ENCODE results near the gene PLK3. TPM values are rescaled to one million over a fixed set of nuclear protein-coding genes. Genes with fewer than 3 reads are reported as not detected.

Gene PLK3
- total RNA-seq = 13.1 TPM

DNA sequence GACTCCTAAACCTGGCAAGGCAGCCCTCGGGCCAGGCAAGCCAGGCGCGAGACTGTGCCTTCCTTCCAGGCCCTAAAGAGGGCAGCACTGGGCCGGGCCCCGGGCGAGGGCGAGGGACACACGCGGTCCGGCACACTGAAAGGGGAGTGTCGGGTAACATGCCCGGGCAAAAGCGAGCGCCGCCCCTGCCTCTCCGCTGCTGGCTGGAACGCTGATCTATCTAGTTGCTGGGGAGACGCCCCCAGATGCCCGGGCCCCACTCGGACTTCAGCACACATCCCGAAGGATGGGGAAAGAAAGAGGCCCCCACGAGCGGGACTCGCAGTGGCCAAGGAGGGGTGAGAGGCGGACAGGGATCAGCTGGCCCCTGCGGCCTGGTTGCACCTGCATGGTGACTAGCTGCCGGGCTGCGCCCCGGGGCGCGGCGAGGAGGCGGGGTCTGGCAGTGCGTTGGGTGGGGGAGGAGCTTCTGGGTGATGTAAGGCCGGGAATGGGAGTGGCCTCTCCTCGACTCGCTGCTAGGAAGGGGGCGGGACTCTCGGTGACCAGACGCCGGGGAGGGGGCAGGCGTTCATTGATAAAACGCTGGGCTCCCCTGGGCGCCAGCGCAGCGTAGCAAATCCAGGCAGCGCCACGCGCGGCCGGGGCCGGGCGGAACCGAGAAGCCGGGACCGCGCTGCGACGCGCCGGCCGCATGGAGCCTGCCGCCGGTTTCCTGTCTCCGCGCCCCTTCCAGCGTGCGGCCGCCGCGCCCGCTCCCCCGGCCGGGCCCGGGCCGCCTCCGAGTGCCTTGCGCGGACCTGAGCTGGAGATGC is at the start of gene PLK3:
Gene PLK3 (plus strand): TSS at position 608 of the 815 bp plus-strand sequence. CDS start 87 bp downstream, at position 695.

GRCh38 chr1:44775078-44775929 is 24.9 kb upstream of the PLK3 start, which contains the start of gene RPS8:
TSS of gene RPS8 (plus strand) at chr1:44775540. CDS start at chr1:44775597, 57 bp downstream.

GRCh38 chr1:44788120-44788860 is 11.9 kb upstream of the PLK3 start, which contains the start of gene BEST4:
TSS of gene BEST4 (minus strand) at chr1:44788170. CDS start at chr1:44787705, 465 bp downstream.

DNA sequence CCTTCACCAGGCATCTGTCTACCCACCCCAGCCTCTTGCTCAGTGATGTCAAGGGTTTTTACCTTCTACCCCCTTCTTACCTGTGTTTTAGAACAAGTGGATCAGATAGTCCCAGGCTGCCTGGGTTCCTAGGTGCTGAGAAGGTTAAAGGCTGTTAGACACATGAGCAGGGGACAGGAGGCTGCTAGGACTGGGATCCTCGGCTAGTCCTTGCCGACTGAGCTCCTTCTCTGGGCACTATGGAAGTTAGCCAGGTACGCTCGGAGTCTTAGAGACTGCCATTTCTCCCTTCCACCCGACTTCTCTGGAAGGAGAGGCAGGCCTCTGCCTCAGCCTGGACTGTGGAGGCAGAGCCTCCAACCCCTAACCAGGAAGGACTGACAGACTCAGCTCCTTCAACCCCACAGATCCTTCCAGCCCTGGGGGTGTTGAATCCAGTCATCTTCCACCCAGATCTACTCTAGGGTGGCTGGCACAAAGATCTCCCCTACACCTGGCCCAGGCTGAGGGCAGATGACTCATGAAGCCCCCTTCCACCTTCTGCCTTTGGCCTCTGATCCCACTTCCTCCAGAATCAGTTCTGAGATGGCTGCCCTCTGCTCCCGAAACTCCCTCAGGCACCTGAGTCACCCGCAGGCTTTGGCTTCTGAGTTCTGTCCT is 6.7 kb downstream of the PLK3 start, which contains the start of gene DYNLT4:
Gene DYNLT4 (minus strand): TSS at position 648 of the 660 bp plus-strand sequence. CDS start 683 bp downstream, outside the sequence.

GRCh38 chr1:44808063-44808937 is 8.1 kb downstream of the PLK3 start, which contains the start of gene BTBD19:
TSS of gene BTBD19 (plus strand) at chr1:44808523. CDS start at chr1:44808821, 298 bp downstream.

DNA sequence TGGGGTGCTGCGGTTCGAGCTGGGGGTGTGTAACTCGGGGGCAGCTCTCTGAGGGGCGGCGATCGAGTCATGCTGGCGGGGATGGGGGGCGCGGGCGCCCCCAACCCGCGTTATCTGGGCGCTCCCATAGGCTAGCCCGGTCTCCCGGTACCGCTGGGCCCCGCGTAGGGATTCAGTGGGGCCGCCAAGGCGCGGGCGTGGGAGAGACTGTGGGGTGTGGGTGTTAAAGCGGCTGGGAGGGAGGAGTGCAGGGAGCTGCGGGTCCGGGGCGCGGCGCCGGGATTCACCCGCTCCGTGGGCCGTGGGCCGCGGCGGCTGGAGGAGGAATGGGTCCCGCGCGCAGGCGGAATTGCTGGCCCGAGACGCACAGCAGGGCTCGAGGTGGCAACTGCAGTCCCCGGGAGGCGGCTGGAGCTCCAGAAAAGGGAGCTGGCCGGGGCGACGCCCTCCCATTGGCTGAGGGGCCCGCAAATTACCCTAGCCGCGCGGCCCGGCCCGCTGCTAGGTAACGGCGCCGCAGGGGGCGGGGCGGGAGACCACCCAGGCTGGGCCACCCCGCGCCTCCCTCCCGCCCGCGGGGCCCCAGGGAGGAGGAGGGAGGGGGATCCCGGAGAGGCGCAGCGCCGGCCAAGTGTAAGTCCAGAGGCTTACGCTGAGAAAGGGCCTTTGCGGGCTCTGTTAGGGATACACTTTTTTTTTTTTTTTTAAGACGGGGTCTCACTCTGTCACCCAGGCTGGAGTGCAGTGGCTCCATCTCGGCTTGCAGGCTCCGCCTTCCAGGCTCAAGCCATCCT is 42.9 kb downstream of the PLK3 start, which contains the start of gene PTCH2:
Gene PTCH2 (minus strand): TSS at position 392 of the 794 bp plus-strand sequence. CDS start 321 bp downstream, at position 71.

Small RNA genes lying within 50 kb of the gene (small RNA-seq; reads per million reads assigned to genes)
- gene AL136380.1 (ENCODE audit: low replicate concordance) = not detected
- gene SNORD38A (ENCODE audit: low replicate concordance) = 71.3 reads per million, percentile 95 among the genes with 10 or more reads in this experiment
- not detected for gene SNORD38B (ENCODE audit: low replicate concordance)
- gene SNORD46 (ENCODE audit: low replicate concordance) = 2,510 reads per million, percentile 99 among the genes with 10 or more reads in this experiment
- not detected for gene SNORD55 (ENCODE audit: low replicate concordance)

Other genes with a start within 250 kb of the PLK3 start
- gene TMEM53, start 125.9 kb upstream of the PLK3 start, total RNA-seq = 6.3 TPM
- gene ARMH1, start 125.7 kb upstream of the PLK3 start, total RNA-seq = 10.6 TPM
- not detected for gene RNU5D-1, start 69.2 kb upstream of the PLK3 start, total RNA-seq
- 6.3 TPM for gene KIF2C, start 60.5 kb upstream of the PLK3 start, total RNA-seq
- 1,121 TPM for gene RPS8, start 24.8 kb upstream of the PLK3 start, total RNA-seq
- 0.94 TPM for gene BEST4, start 12.2 kb upstream of the PLK3 start, total RNA-seq
- gene DYNLT4, start 7.0 kb downstream of the PLK3 start, total RNA-seq = not detected
- 1.3 TPM for gene BTBD19, start 8.1 kb downstream of the PLK3 start, total RNA-seq
- gene PTCH2, start 42.9 kb downstream of the PLK3 start, total RNA-seq = 2.5 TPM
- 40.7 TPM for gene EIF2B3, start 186.2 kb downstream of the PLK3 start, total RNA-seq
- gene HECTD3, start 210.9 kb downstream of the PLK3 start, total RNA-seq = 29.1 TPM
- gene UROD, start 211.9 kb downstream of the PLK3 start, total RNA-seq = 51.6 TPM